GM12878 (cell line): Measurements from ENCODE around the gene CLEC16A. TPM values are rescaled to one million over a fixed set of nuclear protein-coding genes. Genes with fewer than 3 reads are reported as not detected.

Source experiments
- ATF7 ChIP-seq: fragments of 450-650 bp; IDR thresholded peaks from 2 replicates; pipeline ENCODE4 v1.6.1; 2016; ENCODE audit warnings: low read depth, mild to moderate bottlenecking
- CBX3 ChIP-seq: fragments of 200-600 bp; sonication (generic); IDR thresholded peaks from 2 replicates; pipeline ENCODE4 v1.6.1; 2016; ENCODE audit warnings: low read depth, borderline replicate concordance
- KDM1A ChIP-seq: fragments of 200-600 bp; sonication (generic); IDR thresholded peaks from 2 replicates; pipeline ENCODE4 v1.6.1; 2016; ENCODE audit warnings: borderline replicate concordance
- MYB ChIP-seq: fragments of 150-350 bp; IDR thresholded peaks from 2 replicates; pipeline ENCODE4 v1.6.1; 2014; ENCODE audit warnings: mild to moderate bottlenecking, low read depth, low read length, borderline replicate concordance
- NBN ChIP-seq: fragments of 450-650 bp; IDR thresholded peaks from 2 replicates; pipeline ENCODE4 v1.6.1; 2016
- NFYB ChIP-seq: IDR thresholded peaks from 2 replicates; pipeline ENCODE4 v1.6.1; 2011; ENCODE audit warnings: low read depth, mild to moderate bottlenecking, low read length, improper control_type of control experiment, moderate library complexity; ENCODE audit not compliant: insufficient read depth
- NR2C1 ChIP-seq: fragments of 450-650 bp; IDR thresholded peaks from 2 replicates; pipeline ENCODE4 v1.6.1; 2017; ENCODE audit warnings: antibody characterized with exemption, mild to moderate bottlenecking, moderate library complexity
- PAX8 ChIP-seq: fragments of 450-650 bp; IDR thresholded peaks from 2 replicates; pipeline ENCODE4 v1.6.1; 2017; ENCODE audit warnings: mild to moderate bottlenecking, moderate library complexity
- POLR2A ChIP-seq: IDR thresholded peaks from 2 replicates; pipeline ENCODE4 v1.6.1; 2011; ENCODE audit warnings: low read depth, mild to moderate bottlenecking, low read length
- SUZ12 ChIP-seq: fragments of 200-600 bp; sonication (generic); IDR thresholded peaks from one replicate; pipeline ENCODE4 v1.6.1; 2018; ENCODE audit warnings: antibody characterized with exemption, mild to moderate bottlenecking; ENCODE audit not compliant: unreplicated experiment
- ZNF24 ChIP-seq: fragments of 450-650 bp; IDR thresholded peaks from 2 replicates; pipeline ENCODE4 v1.6.1; 2017; ENCODE audit warnings: antibody characterized with exemption, mild to moderate bottlenecking
- polyA plus RNA-seq, 11 experiments: library from polyadenylated mRNA; depleted of rRNA in 4 of 11; unstranded in 6 of 11; stranded (reverse) in 5 of 11; fragments of >200 nt; fragmentation: Nextera tagmentation in 4 of 11; fragmentation: Illumina TruSeq in 1 of 11; extraction: Ambion mirVana in 4 of 11; extraction: Trizol in 1 of 11; gene quantifications; 1 replicate in 1 of 11; 2 replicates in 10 of 11; pipeline versions ENCODE4 v1.2.1 to v1.2.3, GENCODE V29; 2011 to 2016; ENCODE audit warnings: inconsistent platforms in 2 of 11, missing spikeins in 2 of 11, low read depth in 1 of 11
- total RNA-seq, 4 experiments: library from RNA; depleted of rRNA in 3 of 4; stranded (reverse); fragments of >200 nt in 3 of 4; fragmentation: Illumina TruSeq in 1 of 4; extraction: Trizol in 1 of 4; gene quantifications; 2 replicates each; pipeline versions ENCODE4 v1.2.1 to v1.2.3, GENCODE V29; 2013 to 2021
- TF ChIP-seq, protein P1 (sequence below): IDR thresholded peaks from 2 replicates; pipeline ENCODE4 v1.6.1; 2012; ENCODE audit warnings: low read depth, low read length, improper control_type of control experiment
- TF ChIP-seq, protein P2 (sequence below): IDR thresholded peaks from 2 replicates; pipeline ENCODE4 v1.6.1; 2012; ENCODE audit warnings: mild to moderate bottlenecking, low read depth, low read length
- TF ChIP-seq, protein P3 (sequence below): fragments of 450-650 bp; formaldehyde crosslinking; IDR thresholded peaks from 2 replicates; pipeline ENCODE4 v1.5.0; 2022; ENCODE audit warnings: mild to moderate bottlenecking, missing genetic modification characterization
- TF ChIP-seq, protein P4 (sequence below): fragments of 450-650 bp; IDR thresholded peaks from 2 replicates; pipeline ENCODE4 v1.6.1; 2017; ENCODE audit warnings: borderline replicate concordance
- TF ChIP-seq, protein P5 (sequence below): fragments of 450-650 bp; IDR thresholded peaks from 2 replicates; pipeline ENCODE4 v1.6.1; 2018; ENCODE audit warnings: mild to moderate bottlenecking, low read depth, moderate library complexity; ENCODE audit not compliant: partially characterized antibody

The CLEC16A gene
- total and polyA plus RNA-seq, 10 of the 15 experiments (the other 5 are each of a cell fraction or from before 2014, with no cell fraction given), result 1.5 to 28.8 (median 19.2) TPM

DNA sequence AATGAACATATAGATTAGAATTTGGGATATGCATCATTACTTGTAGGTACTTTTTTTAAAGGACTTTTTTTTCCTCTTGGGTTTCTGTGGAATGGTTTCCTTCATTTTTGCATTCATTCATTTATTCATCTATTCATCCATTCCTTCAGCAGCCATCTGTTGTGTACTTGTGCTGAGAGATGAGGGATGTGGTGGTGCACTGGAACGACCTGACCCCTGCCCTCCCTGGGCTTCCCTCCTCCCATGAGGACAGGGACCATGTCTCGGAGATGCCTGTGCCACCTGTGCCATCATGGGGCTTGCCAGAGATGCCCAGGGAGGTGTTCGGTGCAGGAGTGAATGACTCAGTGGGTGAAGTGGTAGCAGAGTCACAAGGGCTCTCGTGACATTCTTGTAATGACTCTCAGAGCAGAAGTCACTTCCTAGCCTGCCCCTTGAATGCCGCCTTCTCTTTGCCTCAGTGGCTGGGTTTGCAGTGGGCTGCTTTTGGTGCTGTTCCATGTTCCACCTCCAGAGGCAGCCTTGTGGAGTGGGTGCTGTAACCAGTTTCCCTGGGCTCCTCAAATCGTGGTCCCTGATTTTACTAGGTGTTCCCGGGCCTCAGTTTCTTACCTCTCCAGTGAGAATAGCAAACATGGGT, 43.9 kb downstream of the CLEC16A start (continued):
- TF ChIP-seq, protein P1, sequence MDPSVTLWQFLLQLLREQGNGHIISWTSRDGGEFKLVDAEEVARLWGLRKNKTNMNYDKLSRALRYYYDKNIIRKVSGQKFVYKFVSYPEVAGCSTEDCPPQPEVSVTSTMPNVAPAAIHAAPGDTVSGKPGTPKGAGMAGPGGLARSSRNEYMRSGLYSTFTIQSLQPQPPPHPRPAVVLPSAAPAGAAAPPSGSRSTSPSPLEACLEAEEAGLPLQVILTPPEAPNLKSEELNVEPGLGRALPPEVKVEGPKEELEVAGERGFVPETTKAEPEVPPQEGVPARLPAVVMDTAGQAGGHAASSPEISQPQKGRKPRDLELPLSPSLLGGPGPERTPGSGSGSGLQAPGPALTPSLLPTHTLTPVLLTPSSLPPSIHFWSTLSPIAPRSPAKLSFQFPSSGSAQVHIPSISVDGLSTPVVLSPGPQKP, result no peak
- TF ChIP-seq NBN, result no peak
- TF ChIP-seq ATF7, result peak; percentile 36; the same call in 1 of the 2 replicates
- no peak for TF ChIP-seq CBX3
- TF ChIP-seq KDM1A, result no peak
- TF ChIP-seq, protein P2, sequence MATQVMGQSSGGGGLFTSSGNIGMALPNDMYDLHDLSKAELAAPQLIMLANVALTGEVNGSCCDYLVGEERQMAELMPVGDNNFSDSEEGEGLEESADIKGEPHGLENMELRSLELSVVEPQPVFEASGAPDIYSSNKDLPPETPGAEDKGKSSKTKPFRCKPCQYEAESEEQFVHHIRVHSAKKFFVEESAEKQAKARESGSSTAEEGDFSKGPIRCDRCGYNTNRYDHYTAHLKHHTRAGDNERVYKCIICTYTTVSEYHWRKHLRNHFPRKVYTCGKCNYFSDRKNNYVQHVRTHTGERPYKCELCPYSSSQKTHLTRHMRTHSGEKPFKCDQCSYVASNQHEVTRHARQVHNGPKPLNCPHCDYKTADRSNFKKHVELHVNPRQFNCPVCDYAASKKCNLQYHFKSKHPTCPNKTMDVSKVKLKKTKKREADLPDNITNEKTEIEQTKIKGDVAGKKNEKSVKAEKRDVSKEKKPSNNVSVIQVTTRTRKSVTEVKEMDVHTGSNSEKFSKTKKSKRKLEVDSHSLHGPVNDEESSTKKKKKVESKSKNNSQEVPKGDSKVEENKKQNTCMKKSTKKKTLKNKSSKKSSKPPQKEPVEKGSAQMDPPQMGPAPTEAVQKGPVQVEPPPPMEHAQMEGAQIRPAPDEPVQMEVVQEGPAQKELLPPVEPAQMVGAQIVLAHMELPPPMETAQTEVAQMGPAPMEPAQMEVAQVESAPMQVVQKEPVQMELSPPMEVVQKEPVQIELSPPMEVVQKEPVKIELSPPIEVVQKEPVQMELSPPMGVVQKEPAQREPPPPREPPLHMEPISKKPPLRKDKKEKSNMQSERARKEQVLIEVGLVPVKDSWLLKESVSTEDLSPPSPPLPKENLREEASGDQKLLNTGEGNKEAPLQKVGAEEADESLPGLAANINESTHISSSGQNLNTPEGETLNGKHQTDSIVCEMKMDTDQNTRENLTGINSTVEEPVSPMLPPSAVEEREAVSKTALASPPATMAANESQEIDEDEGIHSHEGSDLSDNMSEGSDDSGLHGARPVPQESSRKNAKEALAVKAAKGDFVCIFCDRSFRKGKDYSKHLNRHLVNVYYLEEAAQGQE, result no peak
- TF ChIP-seq, protein P3, sequence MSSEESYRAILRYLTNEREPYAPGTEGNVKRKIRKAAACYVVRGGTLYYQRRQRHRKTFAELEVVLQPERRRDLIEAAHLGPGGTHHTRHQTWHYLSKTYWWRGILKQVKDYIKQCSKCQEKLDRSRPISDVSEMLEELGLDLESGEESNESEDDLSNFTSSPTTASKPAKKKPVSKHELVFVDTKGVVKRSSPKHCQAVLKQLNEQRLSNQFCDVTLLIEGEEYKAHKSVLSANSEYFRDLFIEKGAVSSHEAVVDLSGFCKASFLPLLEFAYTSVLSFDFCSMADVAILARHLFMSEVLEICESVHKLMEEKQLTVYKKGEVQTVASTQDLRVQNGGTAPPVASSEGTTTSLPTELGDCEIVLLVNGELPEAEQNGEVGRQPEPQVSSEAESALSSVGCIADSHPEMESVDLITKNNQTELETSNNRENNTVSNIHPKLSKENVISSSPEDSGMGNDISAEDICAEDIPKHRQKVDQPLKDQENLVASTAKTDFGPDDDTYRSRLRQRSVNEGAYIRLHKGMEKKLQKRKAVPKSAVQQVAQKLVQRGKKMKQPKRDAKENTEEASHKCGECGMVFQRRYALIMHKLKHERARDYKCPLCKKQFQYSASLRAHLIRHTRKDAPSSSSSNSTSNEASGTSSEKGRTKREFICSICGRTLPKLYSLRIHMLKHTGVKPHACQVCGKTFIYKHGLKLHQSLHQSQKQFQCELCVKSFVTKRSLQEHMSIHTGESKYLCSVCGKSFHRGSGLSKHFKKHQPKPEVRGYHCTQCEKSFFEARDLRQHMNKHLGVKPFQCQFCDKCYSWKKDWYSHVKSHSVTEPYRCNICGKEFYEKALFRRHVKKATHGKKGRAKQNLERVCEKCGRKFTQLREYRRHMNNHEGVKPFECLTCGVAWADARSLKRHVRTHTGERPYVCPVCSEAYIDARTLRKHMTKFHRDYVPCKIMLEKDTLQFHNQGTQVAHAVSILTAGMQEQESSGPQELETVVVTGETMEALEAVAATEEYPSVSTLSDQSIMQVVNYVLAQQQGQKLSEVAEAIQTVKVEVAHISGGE (CRISPR knock-in tag), result no peak
- TF ChIP-seq, protein P4, sequence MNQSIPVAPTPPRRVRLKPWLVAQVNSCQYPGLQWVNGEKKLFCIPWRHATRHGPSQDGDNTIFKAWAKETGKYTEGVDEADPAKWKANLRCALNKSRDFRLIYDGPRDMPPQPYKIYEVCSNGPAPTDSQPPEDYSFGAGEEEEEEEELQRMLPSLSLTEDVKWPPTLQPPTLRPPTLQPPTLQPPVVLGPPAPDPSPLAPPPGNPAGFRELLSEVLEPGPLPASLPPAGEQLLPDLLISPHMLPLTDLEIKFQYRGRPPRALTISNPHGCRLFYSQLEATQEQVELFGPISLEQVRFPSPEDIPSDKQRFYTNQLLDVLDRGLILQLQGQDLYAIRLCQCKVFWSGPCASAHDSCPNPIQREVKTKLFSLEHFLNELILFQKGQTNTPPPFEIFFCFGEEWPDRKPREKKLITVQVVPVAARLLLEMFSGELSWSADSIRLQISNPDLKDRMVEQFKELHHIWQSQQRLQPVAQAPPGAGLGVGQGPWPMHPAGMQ, result no peak
- no peak for TF ChIP-seq NR2C1
- TF ChIP-seq MYB, result no peak
- TF ChIP-seq ZNF24, result peak; percentile 94
- TF ChIP-seq NFYB, result no peak
- TF ChIP-seq PAX8, result no peak
- TF ChIP-seq, protein P5, sequence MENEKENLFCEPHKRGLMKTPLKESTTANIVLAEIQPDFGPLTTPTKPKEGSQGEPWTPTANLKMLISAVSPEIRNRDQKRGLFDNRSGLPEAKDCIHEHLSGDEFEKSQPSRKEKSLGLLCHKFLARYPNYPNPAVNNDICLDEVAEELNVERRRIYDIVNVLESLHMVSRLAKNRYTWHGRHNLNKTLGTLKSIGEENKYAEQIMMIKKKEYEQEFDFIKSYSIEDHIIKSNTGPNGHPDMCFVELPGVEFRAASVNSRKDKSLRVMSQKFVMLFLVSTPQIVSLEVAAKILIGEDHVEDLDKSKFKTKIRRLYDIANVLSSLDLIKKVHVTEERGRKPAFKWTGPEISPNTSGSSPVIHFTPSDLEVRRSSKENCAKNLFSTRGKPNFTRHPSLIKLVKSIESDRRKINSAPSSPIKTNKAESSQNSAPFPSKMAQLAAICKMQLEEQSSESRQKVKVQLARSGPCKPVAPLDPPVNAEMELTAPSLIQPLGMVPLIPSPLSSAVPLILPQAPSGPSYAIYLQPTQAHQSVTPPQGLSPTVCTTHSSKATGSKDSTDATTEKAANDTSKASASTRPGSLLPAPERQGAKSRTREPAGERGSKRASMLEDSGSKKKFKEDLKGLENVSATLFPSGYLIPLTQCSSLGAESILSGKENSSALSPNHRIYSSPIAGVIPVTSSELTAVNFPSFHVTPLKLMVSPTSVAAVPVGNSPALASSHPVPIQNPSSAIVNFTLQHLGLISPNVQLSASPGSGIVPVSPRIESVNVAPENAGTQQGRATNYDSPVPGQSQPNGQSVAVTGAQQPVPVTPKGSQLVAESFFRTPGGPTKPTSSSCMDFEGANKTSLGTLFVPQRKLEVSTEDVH, result no peak
- no peak for TF ChIP-seq POLR2A
- TF ChIP-seq SUZ12, result no peak
